Hypothalamus (tissue), 51 donors: ENCODE measurements around the gene CSTB.

ENCODE experiments used
- DNase-seq, 51 donors: peaks; one replicate each; lab custom pipeline; 2025; lab: John Stamatoyannopoulos, UW

The CSTB gene

DNA sequence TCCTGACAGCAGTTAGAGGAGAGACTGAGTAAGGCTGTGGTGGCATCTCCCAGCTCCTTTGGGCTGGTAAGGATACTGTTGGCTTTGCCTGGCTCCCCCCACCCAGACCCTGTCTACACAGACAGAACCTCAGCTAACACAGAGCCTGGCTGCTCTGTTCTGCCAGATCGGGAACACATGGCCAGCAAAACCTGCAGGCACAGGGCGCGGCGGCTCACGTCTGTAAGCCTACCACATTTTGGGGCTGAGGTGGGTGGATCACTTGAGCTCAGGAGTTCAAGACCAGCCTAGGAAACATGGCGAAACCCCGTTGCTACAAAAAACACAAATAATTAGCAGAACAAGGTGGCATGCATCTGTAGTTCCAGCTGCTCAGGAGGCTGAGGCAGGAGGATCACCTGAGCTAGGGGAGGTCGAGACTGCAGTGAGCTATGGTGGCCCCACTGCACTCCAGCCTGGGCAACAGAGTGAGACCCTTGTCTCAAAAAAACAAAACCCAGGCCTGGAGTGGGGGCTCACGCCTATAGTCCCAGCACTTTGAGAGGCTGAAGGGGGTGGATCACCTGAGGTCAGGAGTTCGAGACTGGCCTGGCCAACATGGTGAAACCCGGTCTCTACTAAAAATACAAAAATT lies 6.7 kb downstream of the CSTB start:
- no peak for DNase-seq

DNA sequence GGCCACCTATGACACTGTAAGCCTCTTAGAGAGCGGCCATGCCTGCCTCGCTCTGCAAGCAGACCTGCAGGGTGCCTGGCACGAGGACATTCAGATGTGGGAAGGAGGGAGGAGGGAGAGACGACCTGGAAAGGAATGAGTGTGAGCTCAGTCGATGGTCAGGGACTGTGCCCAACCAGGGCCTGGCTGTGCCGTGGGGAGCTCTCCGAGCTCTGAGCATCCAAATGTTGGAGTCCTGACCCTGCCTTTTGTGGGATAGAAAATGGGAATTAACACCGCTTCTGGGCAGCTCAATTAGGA lies 7.3 kb downstream of the CSTB start:
- DNase-seq, result no peak

DNA sequence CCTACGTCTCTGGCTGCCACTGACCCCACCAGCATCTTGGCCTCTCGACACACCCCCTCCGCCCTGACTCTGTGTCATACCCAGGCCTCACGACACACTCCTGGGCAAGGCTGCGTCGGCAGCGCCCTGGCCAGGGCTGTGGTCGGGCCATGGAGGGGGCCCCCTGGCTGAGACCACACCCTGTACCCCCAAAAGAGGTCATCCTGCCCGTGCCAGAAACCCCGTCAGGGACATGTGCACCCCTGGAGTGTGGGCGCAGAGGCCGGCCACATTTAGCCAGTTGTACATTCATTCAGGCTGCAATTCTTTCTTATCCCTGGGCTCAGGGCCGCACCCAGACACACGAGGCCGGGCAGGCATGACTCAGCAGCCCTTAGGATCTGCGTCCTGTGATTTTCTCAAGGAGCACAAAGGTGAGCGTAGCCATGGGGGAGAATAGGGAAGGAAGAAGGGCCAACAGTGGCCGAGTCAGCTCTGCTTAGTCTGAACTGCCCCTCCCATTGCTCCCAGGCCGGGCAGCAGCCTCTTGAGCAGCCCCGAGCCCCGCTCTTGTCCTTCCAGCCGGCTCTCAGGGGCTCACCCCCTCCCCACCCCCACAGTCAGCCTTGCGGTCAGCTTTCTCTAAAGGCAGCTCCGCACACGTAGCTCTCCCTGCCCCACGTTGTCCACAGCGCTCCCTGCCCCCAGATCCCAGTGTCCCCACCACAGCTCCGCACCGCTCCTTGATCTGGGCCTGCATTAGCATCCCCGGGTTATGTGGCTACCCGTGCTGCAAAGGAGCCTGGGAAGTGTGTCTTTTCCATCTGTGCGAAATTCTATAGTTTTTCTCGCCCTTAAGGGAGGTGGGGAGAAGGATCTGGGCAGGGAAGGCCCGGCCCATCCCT lies 7.9 kb downstream of the CSTB start:
- DNase-seq, result peak in 8 of 51 donors; percentile 7 to 46 (median 26)

DNA sequence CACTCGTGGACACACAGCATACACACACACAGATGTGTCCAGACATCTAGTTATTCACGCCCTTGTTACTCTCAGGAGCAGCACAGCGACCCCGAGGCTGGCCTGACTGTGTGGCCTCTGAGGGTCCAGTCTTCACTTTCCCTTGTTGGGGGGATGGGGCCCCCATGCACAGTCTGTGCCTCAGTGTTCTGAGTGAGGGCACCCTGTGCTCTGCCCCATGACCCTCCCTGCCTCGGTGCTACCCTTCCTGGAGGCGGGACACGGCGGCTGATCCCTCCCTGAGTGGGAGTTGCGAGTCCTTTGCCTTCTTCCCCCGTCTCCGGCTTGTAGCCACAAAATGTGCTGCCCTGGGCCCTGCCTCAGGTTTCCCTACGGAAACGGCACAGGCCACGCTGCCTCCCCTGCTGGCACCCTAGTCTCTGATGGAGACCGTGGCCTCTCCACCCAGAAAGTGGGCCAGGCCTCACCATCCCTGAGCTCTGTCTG lies 8.6 kb downstream of the CSTB start:
- DNase-seq, result no peak

GRCh38 chr21:43766734-43767497 lies 9.2 kb downstream of the CSTB start:
- no peak for DNase-seq

GRCh38 chr21:43764576-43765495 lies 11.3 kb downstream of the CSTB start:
- DNase-seq, result no peak

DNA sequence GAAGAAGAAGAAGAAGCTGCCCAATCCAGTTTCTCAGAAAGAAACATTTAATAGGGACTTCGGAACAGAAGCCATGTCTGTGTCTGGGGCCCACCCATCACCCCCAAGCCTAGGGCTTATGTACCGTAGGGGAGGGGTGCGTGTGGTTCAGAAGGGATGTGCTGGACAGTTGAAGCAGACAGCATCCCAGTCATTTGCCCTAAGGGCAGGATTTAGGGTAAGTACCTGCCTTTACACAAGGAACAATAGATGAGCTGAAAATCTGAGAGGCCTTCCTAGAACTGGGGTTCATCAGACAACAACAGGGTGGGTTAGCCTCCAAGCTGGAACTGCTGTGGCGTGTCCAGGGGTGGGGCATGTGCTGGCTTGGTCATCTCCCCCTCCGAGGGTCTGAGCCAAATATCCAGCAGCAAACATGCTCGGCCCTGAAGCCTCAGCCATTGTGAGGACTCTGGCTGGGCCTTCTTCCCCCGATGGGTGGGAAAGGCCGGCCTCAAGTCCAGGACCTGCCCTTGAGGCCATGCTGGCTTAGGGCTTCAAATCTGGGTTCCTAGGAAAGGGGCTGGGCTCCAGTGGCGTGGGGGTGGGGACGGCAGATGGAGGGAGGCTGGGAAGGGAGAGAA lies 12.1 kb downstream of the CSTB start:
- no peak for DNase-seq

DNA sequence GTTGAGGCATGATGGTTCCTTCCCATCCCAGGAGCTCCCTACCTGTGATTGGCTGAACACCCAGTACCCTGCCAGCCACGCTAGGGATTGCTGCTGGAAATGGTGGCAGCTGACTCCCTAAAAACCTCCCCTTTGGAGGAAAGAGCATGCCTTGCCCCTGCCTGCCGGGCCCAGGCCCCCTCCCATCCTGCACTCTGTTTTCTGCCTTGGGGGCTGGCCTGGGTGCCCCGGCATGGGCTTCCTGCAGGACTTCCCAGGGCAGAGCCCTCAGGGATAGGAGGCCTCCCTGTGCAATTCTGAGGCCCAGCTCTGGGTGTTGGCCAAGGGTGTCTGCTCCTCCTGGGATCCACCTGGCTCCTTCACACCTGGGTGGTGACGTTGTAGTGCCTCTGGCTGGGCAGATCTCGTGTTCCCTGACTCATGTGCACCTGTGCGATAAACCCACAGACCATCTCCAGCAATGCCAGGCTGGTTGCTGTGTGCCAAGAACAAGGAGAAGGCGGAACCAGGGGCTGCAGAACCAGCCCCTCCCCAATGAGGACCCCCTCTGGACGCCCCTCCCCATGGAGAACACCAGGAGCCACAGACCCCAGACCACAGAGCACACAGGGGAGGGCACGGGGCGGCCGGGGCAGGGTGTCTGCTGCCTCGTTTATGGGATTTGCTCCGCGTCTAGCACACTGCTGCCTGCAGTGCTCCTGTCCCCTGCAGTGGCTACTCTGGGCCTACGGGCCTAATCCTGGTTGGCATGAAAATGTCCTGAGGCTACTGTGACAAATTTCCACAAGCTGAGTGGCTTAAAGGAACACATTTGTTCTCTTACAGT lies 13.6 kb downstream of the CSTB start:
- DNase-seq, result no peak

DNA sequence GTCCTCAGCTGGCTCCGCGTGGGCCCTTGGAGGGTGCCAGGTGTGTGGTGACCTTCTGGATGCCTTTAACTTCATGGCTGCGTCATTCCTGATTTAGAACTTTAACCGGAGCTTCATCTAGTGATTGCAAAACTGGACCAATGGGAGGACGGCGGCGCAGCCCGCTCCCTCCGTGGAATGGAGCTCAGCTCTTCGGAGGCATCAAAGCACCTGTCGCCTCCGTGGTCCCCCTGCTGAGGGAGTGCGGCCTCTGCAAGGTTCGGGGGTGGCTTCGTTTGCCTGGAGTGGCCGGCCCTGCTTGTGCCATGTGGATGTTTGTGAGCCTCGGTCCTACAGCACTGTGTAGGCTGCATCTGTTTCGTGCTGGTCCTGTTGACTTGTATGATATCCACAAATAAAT lies 14.2 kb downstream of the CSTB start:
- DNase-seq, result no peak

- DNase-seq, result no peak
These were observed 15.6 kb downstream of the CSTB start for GRCh38 chr21:43760391-43760958.

- no peak for DNase-seq
These were observed 16.5 kb downstream of the CSTB start for GRCh38 chr21:43759651-43760050.

GRCh38 chr21:43758811-43759210 lies 17.3 kb downstream of the CSTB start:
- no peak for DNase-seq

- peak in 1 of 51 donors; percentile 15 for DNase-seq
These were observed 17.9 kb downstream of the CSTB start for GRCh38 chr21:43758111-43758641.

DNA sequence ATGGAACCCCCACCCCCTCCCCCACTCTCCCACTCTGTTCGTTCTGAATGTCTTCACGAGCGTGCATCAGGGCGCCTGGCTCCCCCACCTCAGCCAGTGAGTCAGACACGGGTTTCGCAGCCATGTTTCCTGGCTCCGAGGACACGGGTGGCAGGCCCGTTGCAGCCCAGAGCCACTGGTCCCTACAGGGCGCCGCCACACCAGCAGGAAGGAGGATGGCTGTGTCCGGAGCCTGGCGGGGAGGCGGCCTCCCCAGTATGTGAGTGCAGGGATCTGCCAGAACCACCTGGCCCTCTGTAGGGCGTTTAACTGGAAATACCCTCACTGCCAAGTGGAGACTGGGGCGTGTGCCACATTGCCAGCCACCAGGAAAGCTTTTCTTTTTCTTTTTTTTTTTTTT lies 18.5 kb downstream of the CSTB start:
- DNase-seq, result peak in 3 of 51 donors; percentile 23 to 58 (median 28)

GRCh38 chr21:43755820-43756594 lies 20.1 kb downstream of the CSTB start:
- no peak for DNase-seq

DNA sequence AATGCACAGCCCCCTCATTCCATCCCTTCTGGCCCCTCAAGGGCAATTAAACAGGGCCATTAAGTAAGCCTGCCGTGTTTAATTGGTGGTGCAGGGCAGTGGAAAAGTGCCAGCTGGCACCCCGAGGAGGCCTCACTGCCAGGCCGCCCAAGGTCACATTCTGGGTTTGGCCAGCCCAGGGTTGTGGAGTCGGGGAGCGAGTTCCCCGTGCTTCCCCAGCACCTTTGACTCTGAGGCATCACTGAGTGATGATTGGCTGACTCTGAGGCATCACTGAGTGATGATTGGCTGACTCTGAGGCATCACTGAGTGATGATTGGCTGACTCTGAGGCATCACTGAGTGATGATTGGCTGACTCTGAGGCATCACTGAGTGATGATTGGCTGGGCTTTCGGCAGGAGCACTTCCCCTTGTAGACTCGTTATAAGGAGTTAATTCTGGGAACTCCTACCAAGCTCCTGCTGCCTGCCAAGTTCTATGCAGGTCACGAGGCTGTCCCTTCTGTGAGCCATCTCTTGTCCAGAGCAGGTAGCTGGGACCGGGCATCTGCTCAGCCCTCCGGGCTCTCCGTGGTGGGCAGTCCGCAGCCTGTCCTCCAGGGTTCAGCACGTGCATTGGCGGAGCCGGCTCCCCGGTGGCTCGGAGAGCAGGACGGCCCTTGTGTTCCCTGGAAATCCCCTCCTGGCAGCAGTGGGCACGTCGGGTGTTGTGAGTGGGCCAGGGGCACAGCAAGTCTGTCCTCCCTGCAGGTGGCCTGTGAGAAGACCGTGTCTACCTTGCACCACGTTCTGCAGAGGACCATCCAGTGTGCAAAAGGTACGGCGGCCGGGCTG lies 20.9 kb downstream of the CSTB start:
- no peak for DNase-seq

- DNase-seq, result no peak
These were observed 22.7 kb downstream of the CSTB start for GRCh38 chr21:43753439-43753799.
